Esophagus muscularis mucosa (tissue), 2 donors: ENCODE data around the gene LMX1B.

Source experiments
- POLR2A ChIP-seq: fragments of 450-650 bp; IDR thresholded peaks from one replicate; pipeline ENCODE4 v1.6.1; 2017; ENCODE audit warnings: antibody characterized with exemption, moderate library complexity, mild to moderate bottlenecking, low read depth
- POLR2AphosphoS5 ChIP-seq, 2 donors: sonication (generic); formaldehyde crosslinking; IDR thresholded peaks; one replicate each; pipeline ENCODE4 v1.6.1; 2017; ENCODE audit warnings: antibody characterized with exemption in 2 of 2

GRCh38 chr9:126676102-126676684, 62.5 kb downstream of the LMX1B start:
- TF ChIP-seq POLR2AphosphoS5 (IDR thresholded peaks at IDR 0.05), result no peak
- no peak for TF ChIP-seq POLR2A
